Activated CD4-positive, CD25-positive, alpha-beta regulatory T cell treated with anti-CD3 and anti-CD28 coated beads, Interleukin-2, amount 50 U/mL, for 16 hours (primary cell): ENCODE measurements around the gene CASK.

Experiments
- DNase-seq: peaks from one replicate; pipeline ENCODE4 v3.0.0-alpha.2; 2020; ENCODE audit warnings: low read depth, low spot score

Gene CASK

DNA sequence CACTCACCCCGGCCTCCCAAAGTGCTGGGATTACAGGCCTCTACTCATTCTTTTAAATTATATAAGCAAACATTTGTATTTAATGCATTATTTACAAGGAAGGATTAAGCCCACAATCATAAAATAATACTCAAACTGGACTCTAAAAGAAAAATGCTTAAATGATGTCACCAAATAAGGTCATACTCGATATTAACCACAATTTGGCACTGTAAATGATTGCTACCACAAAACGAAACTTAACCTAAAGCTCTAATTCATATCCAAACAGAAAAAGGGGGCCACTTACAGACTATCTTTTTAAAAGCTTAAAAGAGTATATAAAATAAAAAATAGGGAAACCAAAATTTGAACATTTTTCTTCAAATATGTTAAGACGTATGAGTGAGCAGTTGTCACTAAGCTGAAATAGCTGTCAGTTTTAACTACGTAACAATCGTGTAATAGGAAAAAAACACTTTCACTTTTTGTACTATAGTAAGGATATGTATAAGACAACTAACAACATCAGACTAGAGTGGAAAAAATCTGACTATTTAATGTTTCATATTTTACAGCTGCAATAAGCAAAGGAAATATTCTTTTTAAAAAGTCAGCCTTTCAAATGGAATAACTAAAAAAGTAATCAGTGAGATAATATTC lies 342.8 kb downstream of the CASK start:
- no peak for DNase-seq

DNA sequence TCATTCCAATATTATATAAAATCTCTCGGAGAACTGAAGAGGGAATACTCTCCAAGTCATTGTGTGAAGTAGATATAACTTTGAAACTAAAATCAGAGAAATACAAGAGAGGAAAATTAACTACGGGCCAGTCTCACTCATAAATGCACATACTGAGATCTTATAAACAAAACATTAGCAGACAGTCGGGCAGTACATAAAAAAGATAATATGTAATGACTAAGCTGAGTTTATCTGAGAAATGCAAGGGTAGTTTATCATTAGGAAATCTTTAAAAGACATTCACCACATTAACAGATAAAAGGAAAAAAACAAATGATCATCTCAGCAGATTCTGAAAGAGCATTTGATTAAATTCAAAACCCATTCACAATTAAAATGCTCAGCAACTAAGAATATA lies 359.5 kb downstream of the CASK start:
- no peak for DNase-seq

DNA sequence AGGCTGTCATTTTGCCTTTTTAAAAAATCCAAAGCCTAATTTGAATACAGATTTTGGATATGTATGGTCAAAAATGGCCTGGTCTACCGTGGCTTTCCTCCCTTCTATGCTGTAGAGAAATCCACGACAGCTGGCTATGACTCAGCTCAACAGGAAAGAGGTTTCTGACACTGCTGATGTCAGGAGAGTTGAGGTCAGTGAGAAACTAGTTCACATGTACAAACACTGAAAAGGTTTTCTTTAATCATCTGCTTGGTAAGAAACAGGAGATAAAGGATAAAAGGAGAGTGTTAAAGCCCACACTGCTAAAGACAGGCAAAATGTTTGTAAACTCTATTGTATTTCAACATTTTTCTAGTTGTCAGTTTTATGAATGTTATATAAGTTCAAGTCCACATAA lies 362.3 kb downstream of the CASK start:
- DNase-seq, result no peak

DNA sequence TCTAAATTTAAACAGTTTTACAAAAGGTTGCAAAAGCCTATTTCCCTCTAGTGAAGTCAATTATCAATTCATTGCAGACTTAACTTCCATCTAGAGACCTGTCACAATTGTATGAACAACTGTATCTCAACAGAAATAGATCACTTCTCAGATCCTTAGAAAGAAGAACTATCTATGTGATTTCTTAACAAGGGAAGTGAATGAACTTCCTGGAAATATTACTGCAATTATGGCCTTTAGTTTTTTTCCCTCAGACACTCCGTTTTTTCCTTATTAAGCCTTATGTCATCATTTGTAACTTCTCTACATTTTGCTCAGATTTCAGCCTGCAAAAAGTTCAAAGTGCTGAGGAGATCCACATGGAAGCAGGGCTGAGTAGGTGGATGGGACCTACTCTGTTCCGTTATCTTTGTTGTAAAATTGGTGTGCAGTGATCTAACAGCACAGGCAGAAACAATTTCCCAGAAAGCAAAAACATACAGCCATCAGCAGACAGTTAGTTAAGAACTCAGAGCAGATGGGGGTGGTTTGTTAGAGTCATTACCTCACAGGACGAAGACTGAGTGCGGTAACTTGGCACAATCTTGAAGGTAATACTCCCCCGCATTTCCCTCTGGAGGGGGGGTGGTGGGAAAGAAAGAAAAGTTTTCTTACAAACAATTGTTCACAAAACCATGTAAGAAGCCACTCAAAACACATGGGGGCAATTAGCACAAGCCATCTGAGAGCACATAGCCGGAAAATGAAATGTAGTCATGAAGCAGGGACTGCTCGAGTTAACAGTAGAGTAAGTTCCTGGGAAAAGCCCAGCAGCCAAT lies 363.9 kb downstream of the CASK start:
- no peak for DNase-seq

DNA sequence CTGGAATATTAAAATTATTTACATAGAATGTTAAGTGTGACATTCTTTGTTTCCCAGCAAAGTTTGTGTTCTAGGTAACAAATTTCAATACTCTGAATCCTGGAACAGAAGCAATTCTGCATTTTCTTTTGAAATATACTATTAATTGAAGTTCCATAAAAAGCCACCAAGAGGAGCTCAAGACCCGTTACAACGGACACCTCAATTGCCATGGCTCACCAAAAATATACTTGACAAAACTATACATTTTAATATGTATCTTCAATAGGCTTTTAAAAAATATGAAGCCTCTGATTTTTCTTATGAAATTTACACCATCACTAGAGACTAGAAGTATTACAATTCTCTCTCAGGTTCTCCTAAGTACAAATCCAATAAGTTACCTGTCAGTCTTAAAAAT lies 364.8 kb downstream of the CASK start:
- DNase-seq, result no peak

DNA sequence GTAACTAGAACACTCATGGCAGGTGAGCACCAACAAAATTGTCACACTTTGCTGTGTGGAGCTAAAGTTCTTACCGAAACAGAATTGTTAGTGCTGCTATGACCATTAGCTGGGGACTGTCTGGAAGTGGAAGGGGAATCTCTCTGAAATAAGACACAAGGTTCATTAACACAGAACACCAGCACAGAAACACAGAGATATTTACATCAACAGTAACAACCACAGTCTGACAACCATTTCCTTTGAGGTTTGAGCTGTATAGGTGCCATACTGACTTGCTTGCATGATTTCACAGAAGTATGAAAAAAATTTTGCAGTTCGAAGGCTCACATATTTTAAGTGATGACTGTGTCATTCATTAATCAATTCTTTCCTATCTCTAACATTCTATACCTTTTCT lies 366.4 kb downstream of the CASK start:
- DNase-seq, result no peak

DNA sequence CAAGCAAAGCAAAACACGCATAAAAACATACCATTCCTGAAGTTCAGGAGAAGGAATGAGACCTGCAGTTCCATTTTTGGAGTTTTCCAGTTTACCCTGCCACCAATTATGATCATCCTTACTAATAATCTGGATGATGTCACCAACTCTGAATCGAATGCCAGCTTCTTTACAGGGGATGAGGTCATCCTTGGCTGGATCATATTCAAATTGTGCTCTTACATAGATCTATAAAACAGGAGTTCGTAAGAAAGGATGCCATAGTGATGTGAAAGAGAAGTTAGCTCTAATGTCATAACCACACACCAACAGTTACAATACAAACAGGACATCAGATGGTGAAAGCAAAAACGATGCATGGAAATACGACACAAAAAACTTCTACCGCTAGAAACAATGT lies 369.7 kb downstream of the CASK start:
- DNase-seq, result no peak

DNA sequence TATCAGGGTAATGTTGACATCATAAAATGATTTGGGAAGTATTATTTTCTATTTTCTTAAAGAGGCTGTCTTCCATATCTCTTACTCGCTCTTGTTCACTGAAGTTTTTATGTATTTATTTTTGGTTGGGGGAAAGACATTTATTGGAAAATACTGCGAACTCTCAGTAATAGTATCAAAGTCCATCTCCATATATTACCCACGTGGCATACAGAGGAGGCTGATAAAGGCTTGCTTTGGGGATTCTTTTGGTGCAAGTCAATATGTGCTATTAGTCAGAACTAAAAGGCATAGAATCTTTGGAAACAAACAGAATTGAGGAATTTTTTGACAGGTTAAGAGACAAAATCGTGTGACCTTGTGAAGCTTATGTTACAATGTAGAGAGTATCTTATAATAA lies 374.9 kb downstream of the CASK start:
- no peak for DNase-seq

DNA sequence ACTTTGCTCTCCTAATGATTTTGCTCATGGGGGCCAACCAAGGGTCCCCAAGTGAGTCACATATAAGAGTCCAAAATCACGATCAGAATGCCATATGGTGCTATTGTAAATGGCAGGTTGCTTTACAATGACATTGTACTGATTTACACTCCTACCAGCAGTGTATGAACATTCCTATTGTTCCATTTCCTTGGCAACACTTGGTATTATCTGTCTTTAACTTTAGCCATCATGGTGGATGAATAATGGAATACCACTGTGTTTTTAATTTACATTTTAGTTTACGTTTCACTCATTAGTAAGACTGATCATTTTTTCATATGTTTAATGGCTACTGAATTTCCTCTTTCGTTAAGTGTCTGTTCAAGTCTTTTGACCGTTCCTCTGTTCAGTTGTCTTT lies 379.7 kb downstream of the CASK start:
- no peak for DNase-seq

DNA sequence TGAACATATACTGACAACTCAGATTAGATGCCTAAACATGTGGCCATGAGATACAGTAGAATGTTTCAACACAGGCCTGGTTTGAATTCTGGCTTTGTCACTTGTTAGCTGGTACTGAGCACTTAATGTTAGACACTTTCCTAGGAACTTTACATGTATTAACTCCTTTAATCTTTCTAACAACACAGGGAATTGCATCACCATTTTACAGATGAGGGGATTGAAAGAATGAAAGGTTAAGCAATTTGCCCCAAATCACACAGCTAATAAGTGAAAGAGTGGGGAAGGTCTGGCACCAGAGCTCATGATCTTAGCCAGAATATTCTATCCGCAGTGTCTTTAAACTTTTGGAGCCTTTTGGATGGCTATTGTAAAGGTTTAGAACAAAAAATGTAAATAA lies 380.3 kb downstream of the CASK start:
- no peak for DNase-seq

DNA sequence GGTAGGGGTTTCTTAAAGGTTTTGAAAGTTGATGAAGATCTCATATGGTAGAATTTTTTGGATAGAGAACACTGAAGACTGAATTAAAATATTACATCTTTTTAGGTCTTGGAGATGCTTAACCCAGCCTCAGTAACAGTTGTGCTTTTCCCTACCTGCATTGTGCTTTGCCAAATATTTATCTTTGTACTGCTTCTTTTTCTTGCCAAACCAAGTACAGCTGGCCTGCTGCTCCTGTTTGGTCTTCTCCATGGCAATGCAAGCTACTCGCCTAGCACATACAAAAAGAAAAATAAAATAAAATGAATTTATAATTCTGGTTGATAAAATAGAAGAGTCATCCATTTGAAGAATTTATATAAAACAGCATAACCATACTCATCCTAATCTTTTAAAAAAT lies 380.8 kb downstream of the CASK start:
- no peak for DNase-seq

DNA sequence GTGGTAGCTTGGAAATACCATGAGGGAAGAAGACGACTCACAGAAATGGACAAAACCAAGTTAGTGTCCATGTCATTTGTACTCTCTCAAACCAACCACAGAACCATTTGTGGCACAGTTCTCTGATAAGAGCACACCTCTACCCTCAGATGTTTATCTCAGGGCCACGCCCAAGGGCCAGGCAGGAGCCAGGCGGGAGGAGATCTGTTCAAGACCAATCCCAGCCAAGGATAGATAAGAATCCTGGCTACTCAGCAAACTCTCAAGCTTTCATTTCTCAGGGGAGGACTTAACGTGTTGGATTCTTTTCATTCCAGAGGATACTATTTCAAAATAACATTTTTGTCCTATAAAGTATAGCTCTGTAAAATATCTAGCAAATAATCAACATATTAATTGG lies 381.2 kb downstream of the CASK start:
- no peak for DNase-seq

DNA sequence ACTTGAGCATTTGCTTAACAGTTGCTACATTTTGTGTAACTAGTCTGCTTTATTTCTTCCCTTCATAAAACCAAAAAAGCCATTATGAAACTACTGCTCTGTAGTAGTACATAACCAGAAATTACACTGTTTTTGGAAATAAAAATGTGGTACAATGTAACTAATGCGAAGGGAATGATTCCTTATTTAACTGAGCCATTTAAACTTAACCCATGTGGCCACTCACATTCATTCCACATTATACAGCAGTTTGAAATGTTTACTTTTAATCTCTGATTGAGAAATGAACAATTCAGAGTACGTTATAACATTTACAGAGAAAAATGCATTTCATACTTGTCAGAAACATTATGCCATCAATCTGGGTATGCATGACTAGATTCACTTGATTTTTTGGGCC lies 382.0 kb downstream of the CASK start:
- DNase-seq, result no peak

DNA sequence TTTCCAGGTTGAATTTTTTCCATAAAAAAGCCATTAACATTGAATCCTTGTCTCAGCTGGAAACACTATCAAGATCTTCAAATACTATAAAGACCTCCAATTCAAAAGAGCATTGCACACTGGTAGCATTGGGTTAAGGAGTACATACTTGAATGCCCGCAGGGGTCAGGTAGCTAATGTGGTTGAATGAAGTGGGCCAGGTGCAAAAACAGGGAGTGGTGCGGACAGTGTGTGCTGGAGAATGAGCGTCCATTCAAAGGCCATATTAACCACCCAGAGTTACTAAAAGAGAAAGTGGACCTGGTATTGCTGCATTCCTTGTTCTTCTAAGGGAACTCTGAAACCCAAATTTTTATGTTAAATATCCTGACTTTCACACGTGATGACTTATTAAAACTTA lies 384.6 kb downstream of the CASK start:
- no peak for DNase-seq

DNA sequence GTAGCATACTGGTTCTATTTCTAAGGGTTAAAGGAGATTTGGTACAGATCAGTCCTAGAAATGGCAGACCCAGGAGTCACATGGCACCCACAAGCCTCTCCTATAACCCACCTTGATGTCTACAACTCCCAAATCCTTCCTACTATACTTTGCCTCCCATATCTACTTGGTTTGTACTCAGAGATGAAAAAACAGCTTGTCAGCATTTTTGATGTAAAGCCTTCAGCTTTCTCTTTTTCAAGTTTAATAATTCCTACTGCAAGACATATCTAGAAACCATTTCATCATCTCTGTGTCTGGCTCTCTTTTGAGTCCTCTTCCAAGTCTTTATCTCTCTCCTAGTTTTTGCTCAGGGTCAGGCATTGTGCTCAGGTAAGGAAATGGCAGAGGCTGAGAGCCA lies 393.3 kb downstream of the CASK start:
- no peak for DNase-seq

DNA sequence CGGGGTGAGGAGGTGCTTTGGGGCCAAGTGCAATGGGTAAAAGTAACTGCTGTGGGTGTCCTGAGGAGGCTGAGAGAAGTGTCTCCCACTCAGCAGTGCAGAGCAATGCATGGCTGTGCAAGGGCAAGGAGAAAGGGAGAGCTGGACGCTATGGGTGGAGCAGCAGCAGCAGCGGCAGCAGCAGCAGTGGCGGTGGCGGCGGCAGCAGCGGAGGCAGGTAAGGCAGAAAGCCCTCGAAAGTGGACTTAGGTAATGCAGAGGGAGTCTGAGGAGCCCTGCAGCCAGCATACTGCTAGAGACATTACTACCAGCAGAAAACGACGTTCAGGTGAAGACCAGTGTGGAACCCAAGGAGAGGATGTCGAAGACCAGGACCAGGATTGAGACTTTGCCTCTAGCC lies 394.1 kb downstream of the CASK start:
- DNase-seq, result no peak

DNA sequence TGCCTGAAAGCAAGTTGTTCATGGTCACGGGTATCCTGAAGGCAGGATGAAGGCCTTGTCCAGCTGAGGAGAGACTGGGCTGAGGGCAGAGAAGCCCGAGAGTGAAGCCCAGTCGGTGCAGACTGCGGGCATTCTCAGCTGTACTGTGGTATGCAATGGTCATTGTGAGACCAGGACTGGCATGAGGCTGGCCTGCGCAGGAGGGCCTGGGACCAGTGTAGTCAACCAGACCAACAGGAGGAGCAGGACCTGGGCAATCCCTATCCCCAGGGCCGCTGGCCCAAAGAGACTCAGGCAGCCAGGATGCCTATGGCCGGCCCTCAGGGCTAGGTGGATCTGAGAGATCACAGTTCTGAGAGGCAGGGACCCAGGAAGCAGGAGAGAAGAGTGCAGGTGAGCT lies 394.6 kb downstream of the CASK start:
- DNase-seq, result no peak

DNA sequence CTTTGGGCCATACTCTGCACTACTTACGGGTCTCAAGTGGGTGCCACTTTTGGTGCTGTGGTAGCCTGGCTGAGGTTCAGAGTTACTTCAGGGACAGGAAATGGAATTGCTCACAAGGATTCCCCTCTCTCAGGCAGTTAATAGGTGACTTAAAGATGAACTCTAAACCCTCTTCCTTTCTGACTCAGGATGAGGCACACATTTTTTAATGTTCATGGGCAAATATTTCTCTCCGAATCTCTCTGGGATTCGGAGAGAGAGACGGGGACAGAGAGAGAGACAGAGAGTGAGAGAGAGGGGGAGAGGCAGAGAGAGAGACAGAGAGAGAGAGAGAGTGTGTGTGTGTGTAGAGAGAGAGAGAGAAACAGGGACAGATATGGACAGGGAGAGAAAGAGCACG lies 396.4 kb downstream of the CASK start:
- DNase-seq, result no peak

DNA sequence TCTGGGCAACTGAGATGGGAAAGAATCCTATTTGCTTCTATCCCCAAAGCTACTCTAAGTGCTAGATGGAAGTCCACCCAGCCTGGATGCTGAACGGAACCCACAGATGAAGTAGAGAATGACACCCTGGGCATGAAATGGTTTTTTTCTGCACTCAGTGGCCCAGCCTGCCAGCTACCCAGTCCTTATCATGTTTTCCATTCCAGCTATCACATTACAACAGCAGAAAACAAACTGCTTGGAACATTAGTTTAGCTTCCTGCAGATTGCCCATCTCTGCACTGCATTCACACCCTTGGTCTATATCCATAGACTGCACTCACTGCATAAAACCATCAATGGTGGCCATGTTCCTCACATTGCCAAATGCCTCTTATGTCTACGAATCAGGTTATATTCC lies 397.1 kb downstream of the CASK start:
- no peak for DNase-seq

DNA sequence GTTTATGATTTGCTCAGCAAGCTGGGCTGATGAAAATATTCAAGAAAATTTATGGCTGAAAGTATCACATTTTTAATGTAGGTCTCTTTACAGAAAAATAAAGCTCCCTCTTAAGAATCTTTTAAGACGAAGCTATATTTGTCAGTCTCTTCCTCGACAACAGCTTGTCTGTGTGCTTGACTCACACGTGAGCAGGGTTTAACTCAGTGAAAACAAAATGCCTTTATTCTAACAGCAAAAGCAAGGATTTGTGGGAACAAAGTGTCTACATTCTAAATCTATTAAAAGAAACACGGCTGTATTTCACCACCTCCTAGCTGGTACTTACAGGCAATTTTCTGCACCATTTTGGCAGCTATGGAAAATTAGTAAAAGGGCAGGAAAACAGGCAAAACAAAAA lies 400.7 kb downstream of the CASK start:
- DNase-seq, result no peak

DNA sequence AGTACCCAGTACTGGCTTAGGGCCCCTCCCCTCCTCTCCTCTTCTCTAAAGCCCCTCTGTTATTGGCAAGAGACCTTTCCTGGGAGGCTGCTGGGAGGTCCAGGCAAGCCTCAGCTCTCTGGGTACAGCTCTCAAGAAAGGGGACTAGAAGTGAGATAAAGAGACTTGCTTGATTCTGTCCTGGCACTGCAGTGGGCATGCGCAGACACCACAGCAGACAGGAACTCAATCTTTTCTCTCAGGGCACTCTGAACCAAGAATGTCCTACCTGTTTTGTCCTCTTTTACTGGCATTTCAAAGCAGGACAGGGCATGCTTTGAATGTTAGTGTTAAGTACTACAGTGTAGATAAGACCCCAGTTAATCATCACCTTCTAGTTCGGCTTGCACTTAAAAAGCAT lies 401.3 kb downstream of the CASK start:
- no peak for DNase-seq

DNA sequence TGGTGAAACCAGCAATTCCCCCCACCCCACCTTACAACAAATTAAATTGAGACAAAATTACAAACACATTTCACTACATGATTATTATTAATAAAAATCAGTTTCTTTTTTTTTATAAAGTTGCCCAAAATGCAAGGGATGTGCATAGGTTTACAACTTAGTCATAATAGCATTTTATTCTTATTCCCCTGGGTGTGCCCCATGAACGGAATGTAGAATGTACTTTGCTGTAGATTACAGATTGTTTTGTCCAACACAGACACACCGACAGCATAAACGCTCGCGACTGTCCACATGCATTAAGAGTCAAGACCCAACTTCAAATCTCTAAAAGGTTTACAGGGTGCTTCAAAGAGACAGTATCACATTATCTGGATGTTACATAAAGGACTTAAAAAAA lies 403.9 kb downstream of the CASK start:
- DNase-seq, result no peak

DNA sequence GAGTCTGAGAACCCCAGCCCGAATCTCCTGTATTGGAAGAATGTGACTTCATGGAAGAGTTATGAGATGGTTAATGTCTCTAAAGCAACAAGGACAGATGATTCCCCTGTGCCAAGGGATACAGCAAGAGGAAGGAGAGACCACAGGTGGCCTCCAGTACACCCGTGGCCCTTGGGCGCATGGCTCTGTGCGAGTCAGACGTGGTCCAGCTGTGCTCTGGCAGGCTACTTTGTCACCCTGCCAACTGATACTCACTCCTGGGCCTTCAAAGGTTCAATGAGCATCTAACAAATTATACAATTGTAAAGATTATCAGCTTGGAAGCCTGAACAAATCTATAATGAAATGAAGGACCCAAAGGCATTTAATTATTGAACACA lies 404.5 kb downstream of the CASK start:
- DNase-seq, result no peak
